H9 (cell line): ENCODE data around the gene BMP7. TPM values are rescaled to one million over a fixed set of nuclear protein-coding genes. Genes with fewer than 3 reads are reported as not detected.

Experiments
- DNase-seq: peaks from one replicate; pipeline ENCODE4 v3.0.0-alpha.2; 2017
- H2AFZ ChIP-seq: one replicate; pipeline ENCODE4 v1.6.1; 2013; ENCODE audit warnings: mild to moderate bottlenecking, low read length, control low read depth, moderate library complexity
- H2AK5ac ChIP-seq: 2 replicates; pipeline ENCODE4 v1.6.1; 2013; ENCODE audit warnings: low read length, control low read depth, mixed read lengths; ENCODE audit not compliant: insufficient read length
- H2BK120ac ChIP-seq: one replicate; pipeline ENCODE4 v1.6.1; 2013; ENCODE audit warnings: low read depth, mild to moderate bottlenecking, low read length, control low read depth, inconsistent platforms; ENCODE audit not compliant: poor library complexity, severe bottlenecking
- H2BK12ac ChIP-seq: 2 replicates; pipeline ENCODE4 v1.6.1; 2013; ENCODE audit warnings: low read length, control low read depth, mixed read lengths, low read depth; ENCODE audit not compliant: insufficient read length
- H2BK15ac ChIP-seq: 2 replicates; pipeline ENCODE4 v1.6.1; 2013; ENCODE audit warnings: low read depth, low read length, control low read depth
- H2BK20ac ChIP-seq: one replicate; pipeline ENCODE4 v1.6.1; 2013; ENCODE audit warnings: low read depth, mild to moderate bottlenecking, low read length, control low read depth, inconsistent platforms; ENCODE audit not compliant: poor library complexity, severe bottlenecking
- H2BK5ac ChIP-seq: 2 replicates; pipeline ENCODE4 v1.6.1; 2013; ENCODE audit warnings: low read length, control low read depth, mixed read lengths; ENCODE audit not compliant: insufficient read length
- H3K14ac ChIP-seq: 2 replicates; pipeline ENCODE4 v1.6.1; 2013; ENCODE audit warnings: low read length, control low read depth; ENCODE audit not compliant: insufficient read depth
- H3K18ac ChIP-seq: 2 replicates; pipeline ENCODE4 v1.6.1; 2013; ENCODE audit warnings: low read depth, mild to moderate bottlenecking, mixed read lengths, low read length, control low read depth; ENCODE audit not compliant: insufficient read length
- H3K23ac ChIP-seq: 2 replicates; pipeline ENCODE4 v1.6.1; 2013; ENCODE audit warnings: low read length, control low read depth, mixed read lengths, low read depth; ENCODE audit not compliant: insufficient read length
- H3K23me2 ChIP-seq: 2 replicates; pipeline ENCODE4 v1.6.1; 2013; ENCODE audit warnings: low read depth, mild to moderate bottlenecking, mixed read lengths, low read length, control low read depth; ENCODE audit not compliant: insufficient read length, poor library complexity, severe bottlenecking
- H3K27ac ChIP-seq: 2 replicates; pipeline ENCODE4 v1.5.1; 2013; ENCODE audit warnings: low read length, control low read depth, mixed read lengths, low read depth; ENCODE audit not compliant: insufficient read length
- H3K27me3 ChIP-seq: 2 replicates; pipeline ENCODE4 v1.6.1; 2013; ENCODE audit warnings: low read length, control low read depth, inconsistent platforms; ENCODE audit not compliant: insufficient read depth
- H3K4ac ChIP-seq: 2 replicates; pipeline ENCODE4 v1.6.1; 2013; ENCODE audit warnings: low read depth, mild to moderate bottlenecking, control low read depth, inconsistent platforms, low read length, moderate library complexity
- H3K4me1 ChIP-seq: 2 replicates; pipeline ENCODE4 v1.6.1; 2013; ENCODE audit warnings: low read length, control low read depth, inconsistent platforms; ENCODE audit not compliant: insufficient read depth
- H3K4me2 ChIP-seq: 2 replicates; pipeline ENCODE4 v1.6.1; 2013; ENCODE audit warnings: low read length, control low read depth, mixed read lengths; ENCODE audit not compliant: insufficient read length, insufficient read depth
- H3K56ac ChIP-seq: 2 replicates; pipeline ENCODE4 v1.6.1; 2013; ENCODE audit warnings: low read depth, mild to moderate bottlenecking, mixed read lengths, low read length, control low read depth; ENCODE audit not compliant: insufficient read length
- H3K79me1 ChIP-seq: 2 replicates; pipeline ENCODE4 v1.6.1; 2013; ENCODE audit warnings: low read depth, mild to moderate bottlenecking, moderate library complexity, low read length, control low read depth, inconsistent platforms; ENCODE audit not compliant: insufficient read depth, poor library complexity, severe bottlenecking
- H3K79me2 ChIP-seq: 2 replicates; pipeline ENCODE4 v1.6.1; 2013; ENCODE audit warnings: low read length, control low read depth, inconsistent platforms; ENCODE audit not compliant: insufficient read depth
- H3K9ac ChIP-seq: 2 replicates; pipeline ENCODE4 v1.6.1; 2013; ENCODE audit warnings: low read length, control low read depth, mixed read lengths; ENCODE audit not compliant: insufficient read length; ENCODE audit errors: extremely low read depth
- H3K9me3 ChIP-seq: one replicate; pipeline ENCODE4 v1.6.1; 2013; ENCODE audit warnings: low read depth, low read length, inconsistent platforms; ENCODE audit not compliant: control insufficient read depth
- H3T11ph ChIP-seq: one replicate; pipeline ENCODE4 v1.6.1; 2013; ENCODE audit warnings: mild to moderate bottlenecking, low read length, control low read depth, inconsistent platforms
- H4K20me1 ChIP-seq: one replicate; pipeline ENCODE4 v1.6.1; 2013; ENCODE audit not compliant: control insufficient read depth, insufficient read length, insufficient read depth
- H4K5ac ChIP-seq: 2 replicates; pipeline ENCODE4 v1.6.1; 2013; ENCODE audit warnings: low read depth, mild to moderate bottlenecking, mixed read lengths, low read length, control low read depth; ENCODE audit not compliant: insufficient read length
- H4K8ac ChIP-seq: replicated peaks from 2 replicates; pipeline ENCODE4 v1.6.1; 2013; ENCODE audit warnings: low read length, control low read depth, mixed read lengths, low read depth; ENCODE audit not compliant: insufficient read length
- H4K91ac ChIP-seq: 2 replicates; pipeline ENCODE4 v1.6.1; 2013; ENCODE audit warnings: low read depth, mild to moderate bottlenecking, moderate library complexity, mixed read lengths, low read length, control low read depth; ENCODE audit not compliant: insufficient read length
- H3K27ac Mint-ChIP-seq, 3 experiments: 2 replicates in 2 of 3; 3 replicates in 1 of 3; pipeline ENCODE4 v1.8.0; 2020 to 2021; ENCODE audit warnings: mixed read lengths in 3 of 3, mild to moderate bottlenecking in 1 of 3, moderate library complexity in 1 of 3
- H3K27me3 Mint-ChIP-seq: 2 replicates; pipeline ENCODE4 v1.8.0; 2021; ENCODE audit warnings: low read depth, mild to moderate bottlenecking, moderate library complexity, mixed read lengths
- H3K36me3 Mint-ChIP-seq, 3 experiments: 2 replicates in 2 of 3; 3 replicates in 1 of 3; pipeline ENCODE4 v1.8.0; 2020 to 2021; ENCODE audit warnings: low read depth in 3 of 3, mixed read lengths in 3 of 3; ENCODE audit not compliant: insufficient read depth in 1 of 3
- H3K4me1 Mint-ChIP-seq, 2 experiments: 2 replicates each; pipeline ENCODE4 v1.8.0; 2020; ENCODE audit warnings: mixed read lengths in 2 of 2
- H3K4me3 Mint-ChIP-seq, 2 experiments: 2 replicates in 1 of 2; 3 replicates in 1 of 2; pipeline ENCODE4 v1.8.0; 2020 to 2021; ENCODE audit warnings: mild to moderate bottlenecking in 2 of 2, mixed read lengths in 2 of 2, moderate library complexity in 1 of 2
- H3K9me3 Mint-ChIP-seq, 2 experiments: 2 replicates in 1 of 2; 3 replicates in 1 of 2; pipeline ENCODE4 v1.8.0; 2020; ENCODE audit warnings: mild to moderate bottlenecking in 2 of 2, mixed read lengths in 2 of 2, moderate library complexity in 1 of 2
- WGBS: extraction: QIAGEN DNeasy Blood & Tissue Kit; methylation state at CpG from one replicate; pipeline ENCODE4 v1.1.7; 2013; ENCODE audit warnings: missing lambda C conversion rate, low lambda C conversion rate, mixed read lengths; ENCODE audit not compliant: insufficient read length; ENCODE audit errors: extremely low coverage; 5-methylcytosine and 5-hydroxymethylcytosine counted together
- total RNA-seq: library from RNA; stranded (reverse); gene quantifications from 2 replicates; pipeline ENCODE4 v1.2.1, GENCODE V29; 2021
- TF ChIP-seq, protein P1 (sequence below): fragments of 200-600 bp; sonication (generic); conservative IDR thresholded peaks from 3 replicates; pipeline ENCODE4 v1.8.0; 2021; ENCODE audit warnings: antibody characterized with exemption, mild to moderate bottlenecking

Gene BMP7
- total RNA-seq, 1 experiment from 2014 or later, result 17.7 TPM

DNA sequence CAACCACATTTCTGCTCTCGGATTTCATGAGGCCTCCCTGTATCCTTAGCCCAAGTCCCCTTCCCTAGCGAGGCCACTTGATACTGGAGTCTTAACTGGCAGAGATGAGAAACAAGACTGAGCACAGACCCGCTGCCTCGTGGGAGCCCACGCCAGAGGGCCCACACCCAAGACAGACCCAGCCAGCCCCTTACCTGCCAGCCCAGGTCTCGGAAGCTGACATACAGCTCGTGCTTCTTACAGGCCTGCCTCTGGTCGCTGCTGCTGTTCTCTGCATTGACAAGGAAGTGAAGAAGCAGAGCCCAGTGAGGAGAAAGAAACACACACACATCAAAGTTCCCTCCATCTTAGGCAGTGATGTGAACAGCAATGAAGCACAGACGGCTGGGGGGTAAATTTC lies 91.7 kb downstream of the BMP7 start:
- H2BK15ac ChIP-seq, result no peak overlapping the region
- H3K79me2 ChIP-seq, result no peaks in the 10 kb centered on the region
- H3K9me3 ChIP-seq, result no peaks in the 10 kb centered on the region
- TF ChIP-seq, protein P1, sequence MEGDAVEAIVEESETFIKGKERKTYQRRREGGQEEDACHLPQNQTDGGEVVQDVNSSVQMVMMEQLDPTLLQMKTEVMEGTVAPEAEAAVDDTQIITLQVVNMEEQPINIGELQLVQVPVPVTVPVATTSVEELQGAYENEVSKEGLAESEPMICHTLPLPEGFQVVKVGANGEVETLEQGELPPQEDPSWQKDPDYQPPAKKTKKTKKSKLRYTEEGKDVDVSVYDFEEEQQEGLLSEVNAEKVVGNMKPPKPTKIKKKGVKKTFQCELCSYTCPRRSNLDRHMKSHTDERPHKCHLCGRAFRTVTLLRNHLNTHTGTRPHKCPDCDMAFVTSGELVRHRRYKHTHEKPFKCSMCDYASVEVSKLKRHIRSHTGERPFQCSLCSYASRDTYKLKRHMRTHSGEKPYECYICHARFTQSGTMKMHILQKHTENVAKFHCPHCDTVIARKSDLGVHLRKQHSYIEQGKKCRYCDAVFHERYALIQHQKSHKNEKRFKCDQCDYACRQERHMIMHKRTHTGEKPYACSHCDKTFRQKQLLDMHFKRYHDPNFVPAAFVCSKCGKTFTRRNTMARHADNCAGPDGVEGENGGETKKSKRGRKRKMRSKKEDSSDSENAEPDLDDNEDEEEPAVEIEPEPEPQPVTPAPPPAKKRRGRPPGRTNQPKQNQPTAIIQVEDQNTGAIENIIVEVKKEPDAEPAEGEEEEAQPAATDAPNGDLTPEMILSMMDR, result no peak
- H2BK20ac ChIP-seq, result no peak overlapping the region
- Mint-ChIP-seq H3K4me3 (no peak overlapping the region), H3K4me1 (peaks cover 18 to 24% of the 10 kb centered on the region in 2 experiments), H3K27me3 (no peaks in the 10 kb centered on the region; the same call in 1 of the 2 replicates), H3K9me3 (no peaks in the 10 kb centered on the region; a peak in 1 of 5 replicates), H3K36me3 (peaks cover 3 to 11% (median 10%) of the 10 kb centered on the region in 3 experiments; a peak in 6 of 7 replicates), H3K27ac (peak overlapping the region in 1 of 3 experiments; percentile 19; a peak in 1 of 7 replicates)
- no peak overlapping the region for H3K4ac ChIP-seq
- H3K27me3 ChIP-seq, result no peaks in the 10 kb centered on the region
- H3K56ac ChIP-seq, result no peak overlapping the region
- no peak overlapping the region for H4K5ac ChIP-seq
- H3K9ac ChIP-seq, result no peak overlapping the region
- H3K23ac ChIP-seq, result no peak overlapping the region
- WGBS, result no CpG with 5 or more reads among the region's 9 CpGs
- H2BK120ac ChIP-seq, result no peak overlapping the region
- H3K27ac ChIP-seq, result no peak overlapping the region
- no peaks in the 10 kb centered on the region for H3K79me1 ChIP-seq
- H2BK5ac ChIP-seq, result no peak overlapping the region
- H2BK12ac ChIP-seq, result no peak overlapping the region
- no peaks in the 10 kb centered on the region; the same call in 1 of the 2 replicates for H3K4me1 ChIP-seq
- no peak overlapping the region for H3K4me2 ChIP-seq
- no peak overlapping the region for H3K18ac ChIP-seq
- H3T11ph ChIP-seq, result no peak overlapping the region
- no peak overlapping the region for H2AFZ ChIP-seq
- no peak overlapping the region for H4K91ac ChIP-seq
- no peak for DNase-seq
- H4K20me1 ChIP-seq, result no peaks in the 10 kb centered on the region
- H3K23me2 ChIP-seq, result no peaks in the 10 kb centered on the region
- no peak overlapping the region for H2AK5ac ChIP-seq
- no peak overlapping the region; the same call in 1 of the 2 replicates for H3K14ac ChIP-seq
- no peak overlapping the region for H4K8ac ChIP-seq
